Bronchial epithelial cell (primary cell): ENCODE measurements around the gene COL5A1. TPM values are rescaled to one million over a fixed set of nuclear protein-coding genes. Genes with fewer than 3 reads are reported as not detected.
A peak's percentile ranks its signal among the peaks of the same experiment; 100 is the strongest.

Experiments used
- DNase-seq: peaks from one replicate; pipeline ENCODE4 v3.0.0-alpha.2; 2010; ENCODE audit warnings: low read depth
- FAIRE-seq: peaks from 2 replicates; lab custom pipeline; 2011; peaks lifted over from hg19 to GRCh38; lab: Jason Lieb, UNC
- H3K27me3 ChIP-seq: 2 replicates; pipeline ENCODE4 v1.5.1; 2011; ENCODE audit warnings: low read length; ENCODE audit not compliant: control insufficient read depth, insufficient read depth
- H3K36me3 ChIP-seq: 2 replicates; pipeline ENCODE4 v1.5.1; 2011; ENCODE audit warnings: low read length; ENCODE audit not compliant: control insufficient read depth, insufficient read depth
- H3K4me3 ChIP-seq: 2 replicates; pipeline ENCODE4 v1.5.1; 2011; ENCODE audit warnings: mild to moderate bottlenecking, low read depth, low read length, control low read depth
- CTCF ChIP-seq: IDR thresholded peaks from 2 replicates; pipeline ENCODE4 v1.5.1; 2011; ENCODE audit warnings: mild to moderate bottlenecking, moderate library complexity, low read length, control low read depth, inconsistent platforms; ENCODE audit not compliant: insufficient read depth, severe bottlenecking
- total RNA-seq: library from RNA; depleted of rRNA; stranded (reverse); fragments of >200 nt; gene quantifications from 2 replicates; pipeline ENCODE4 v1.2.1, GENCODE V29; 2014

COL5A1 gene
- total RNA-seq, 1 donor from 2014 or later: 6.3 TPM

GRCh38 chr9:134605966-134606357, 35.6 kb upstream of the COL5A1 start:
- Histone ChIP-seq H3K27me3 (no peaks in the 10 kb centered on the region), H3K36me3 (no peaks in the 10 kb centered on the region), H3K4me3 (no peak overlapping the region)
- DNase-seq (no peak), FAIRE-seq (no peak)
- no peak for TF ChIP-seq CTCF

GRCh38 chr9:134606951-134607731, 34.5 kb upstream of the COL5A1 start:
- TF ChIP-seq CTCF: no peak
- FAIRE-seq: no peak
- Histone ChIP-seq H3K27me3 (no peaks in the 10 kb centered on the region), H3K36me3 (no peaks in the 10 kb centered on the region), H3K4me3 (no peak overlapping the region)
- DNase-seq: no peak

- H3K27me3 ChIP-seq: no peaks in the 10 kb centered on the region
- H3K36me3 ChIP-seq: no peaks in the 10 kb centered on the region
- DNase-seq (no peak), FAIRE-seq (no peak)
- TF ChIP-seq CTCF: no peak
- no peak overlapping the region for H3K4me3 ChIP-seq
These were observed 33.6 kb upstream of the COL5A1 start for GRCh38 chr9:134607971-134608370.

- no peak for TF ChIP-seq CTCF
- DNase-seq: peak; percentile 57
- FAIRE-seq: no peak
- H3K27me3 ChIP-seq: no peaks in the 10 kb centered on the region
- no peaks in the 10 kb centered on the region for H3K36me3 ChIP-seq
- H3K4me3 ChIP-seq: no peak overlapping the region
These were observed 30.6 kb upstream of the COL5A1 start for GRCh38 chr9:134611046-134611445.

GRCh38 chr9:134612309-134612708, 29.3 kb upstream of the COL5A1 start:
- Histone ChIP-seq H3K27me3 (no peaks in the 10 kb centered on the region), H3K4me3 (no peak overlapping the region), H3K36me3 (no peaks in the 10 kb centered on the region)
- no peak for TF ChIP-seq CTCF
- FAIRE-seq: no peak
- no peak for DNase-seq

- Histone ChIP-seq H3K36me3 (no peaks in the 10 kb centered on the region), H3K27me3 (no peaks in the 10 kb centered on the region), H3K4me3 (no peak overlapping the region)
- TF ChIP-seq CTCF: no peak
- FAIRE-seq (no peak), DNase-seq (no peak)
These were observed 28.9 kb upstream of the COL5A1 start for GRCh38 chr9:134612715-134613114.
